T47D (cell line): Measurements from ENCODE around the gene SPATA7.

ENCODE experiments used
- DNase-seq, 2 experiments: peaks; one replicate each; pipeline versions ENCODE4 v3.0.0 to v3.0.0-alpha.2; 2011 to 2012; ENCODE audit warnings: low read depth in 1 of 2, low spot score in 1 of 2
- JUND ChIP-seq: IDR thresholded peaks from 2 replicates; pipeline ENCODE4 v1.6.1; 2012; ENCODE audit warnings: low read depth
- in situ Hi-C: cut with HindIII; loops from 2 replicates; pipeline ENCODE4 v1.10.0; 2016; ENCODE audit warnings: low sequenced_read_pairs, low pct_unique_long_range_greater_than_20kb

The SPATA7 gene

DNA sequence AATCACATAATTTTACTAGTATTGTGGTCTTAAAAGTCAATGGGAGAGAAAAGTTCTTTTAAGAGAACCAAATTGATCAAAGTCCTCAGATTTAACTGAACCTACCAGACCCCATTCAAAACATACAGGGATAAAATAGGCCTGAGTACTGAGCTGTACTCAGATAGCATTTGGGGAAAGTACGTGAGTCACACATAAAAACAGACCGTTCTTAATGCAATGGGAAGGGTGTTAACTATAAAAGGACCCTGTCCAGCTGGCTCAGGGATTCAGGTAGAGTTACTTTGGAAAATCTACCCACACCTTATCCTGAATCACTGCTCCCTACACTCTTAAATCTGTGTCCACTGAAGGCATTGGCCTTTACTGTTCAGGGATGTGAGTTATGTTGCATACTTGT, 91.4 kb downstream of the SPATA7 start:
- in situ Hi-C loops: no loop called here
- TF ChIP-seq JUND: no peak
- no peak for DNase-seq

DNA sequence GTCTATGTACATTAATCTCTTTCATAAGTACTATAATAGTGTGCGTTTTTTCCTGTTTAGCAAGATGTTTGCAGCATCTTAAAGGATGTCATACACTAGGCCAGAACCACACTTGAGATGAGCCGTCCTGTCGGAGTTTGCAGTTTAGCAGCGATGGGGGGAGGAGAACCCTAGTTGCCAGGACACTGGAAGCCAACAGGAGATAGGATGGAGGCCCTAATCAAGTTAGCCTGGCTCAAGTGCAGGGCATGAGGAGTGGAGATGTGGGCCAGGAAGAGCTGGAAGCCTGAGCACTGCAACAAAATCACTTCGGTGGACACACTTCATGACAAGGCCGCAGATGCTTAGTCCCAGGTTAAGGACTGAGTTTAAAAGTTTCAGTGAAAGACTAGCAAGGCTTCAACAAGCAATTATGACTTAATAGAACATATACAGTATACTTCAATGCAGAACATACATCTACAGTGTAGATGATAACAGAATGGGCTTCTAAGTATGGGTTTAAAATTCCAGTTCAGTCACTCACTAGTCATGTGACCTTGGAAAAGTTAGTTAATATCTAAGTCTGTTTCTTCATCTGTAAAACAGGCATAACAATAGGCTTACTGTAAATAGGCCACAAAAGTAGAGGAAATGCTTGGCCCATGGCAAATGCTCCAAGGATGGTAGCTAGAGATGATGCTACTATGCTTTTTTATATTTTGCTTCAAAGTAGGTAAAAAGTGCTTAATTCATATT, 92.2 kb downstream of the SPATA7 start:
- TF ChIP-seq JUND: no peak
- no peak for DNase-seq
- in situ Hi-C loops: no loop called here

DNA sequence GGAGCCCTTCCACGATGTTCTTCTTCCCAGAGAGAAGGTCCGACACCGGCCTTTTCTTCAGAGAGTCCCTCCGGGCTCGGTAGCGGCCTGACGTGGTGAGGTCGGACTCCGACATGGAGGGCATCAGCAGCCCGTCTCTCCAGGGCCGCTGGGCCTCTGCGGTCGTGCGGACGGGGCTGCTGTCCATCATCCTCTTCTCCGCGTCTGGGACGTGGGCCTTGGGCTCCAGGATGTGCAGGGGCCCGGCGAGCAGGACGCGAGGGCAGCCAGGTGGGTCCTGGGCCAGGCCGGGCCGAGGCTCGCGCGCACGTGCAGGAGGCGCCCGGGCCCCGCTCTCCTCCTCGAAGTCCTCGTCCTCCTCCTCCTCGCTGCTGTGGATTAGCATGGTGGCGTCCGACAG, 93.5 kb downstream of the SPATA7 start:
- in situ Hi-C loops: no loop called here
- no peak for DNase-seq
- no peak for TF ChIP-seq JUND

DNA sequence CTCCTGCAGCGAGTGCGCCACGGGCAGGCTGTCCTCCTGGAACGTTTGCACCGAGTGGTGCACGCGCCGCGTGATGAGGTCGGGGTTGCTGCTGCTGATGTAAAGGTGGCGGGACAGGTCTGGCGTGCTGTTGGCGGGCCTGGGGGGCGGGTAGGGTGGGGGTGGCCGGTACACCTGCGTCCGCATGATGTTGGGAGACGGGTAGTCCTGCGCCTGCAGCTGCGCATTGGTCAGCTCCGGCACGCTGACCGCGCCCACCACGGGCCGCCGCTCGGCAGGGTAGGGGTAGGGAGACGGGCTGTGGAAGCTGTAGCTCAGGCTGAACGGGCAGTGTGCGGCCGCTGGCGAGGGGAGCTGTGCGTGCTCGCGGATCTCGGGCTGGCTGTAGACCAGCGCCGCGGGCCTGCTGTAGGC, 94.1 kb downstream of the SPATA7 start:
- no peak for DNase-seq
- no peak for TF ChIP-seq JUND
- in situ Hi-C loops: no loop called here

DNA sequence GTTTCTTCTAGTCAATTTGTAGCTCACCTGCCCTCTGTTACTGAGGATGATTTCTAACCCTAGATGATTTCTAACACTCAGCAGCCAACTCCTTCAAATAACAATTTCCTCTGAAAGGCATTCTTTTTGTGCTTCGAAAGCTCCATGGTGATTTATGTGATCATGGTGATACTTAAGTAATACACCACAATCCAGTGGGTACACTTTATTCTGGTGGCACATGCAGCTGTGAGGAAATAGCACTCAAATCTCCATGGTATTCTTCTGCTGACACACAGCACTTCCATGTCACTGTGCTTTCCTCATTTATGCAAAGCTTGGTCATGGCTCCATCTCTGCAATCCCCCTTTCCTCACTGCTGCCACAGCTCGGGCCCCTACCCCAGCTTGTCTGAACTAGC, 95.6 kb downstream of the SPATA7 start:
- in situ Hi-C loops: no loop called here
- DNase-seq: no peak
- no peak for TF ChIP-seq JUND

DNA sequence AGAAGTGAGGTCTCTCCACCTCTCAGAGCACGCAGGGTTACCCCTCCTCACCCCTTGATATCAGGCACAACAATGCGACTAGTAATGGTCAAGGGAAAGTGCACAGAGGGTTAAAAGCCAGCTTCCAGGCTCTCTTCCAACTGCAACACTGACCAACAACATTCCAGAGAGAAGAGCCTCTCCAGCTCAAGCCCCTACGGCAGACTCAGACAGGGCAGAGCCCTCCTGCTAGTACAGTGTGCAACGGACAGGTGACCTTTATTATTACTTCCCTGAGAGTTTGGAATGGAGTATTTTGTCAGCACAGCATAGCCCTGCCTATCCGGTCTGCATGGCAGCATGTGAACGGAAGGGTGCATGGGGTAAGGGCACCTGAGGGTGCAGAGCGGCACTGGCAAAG, 96.3 kb downstream of the SPATA7 start:
- no peak for TF ChIP-seq JUND
- no peak for DNase-seq
- in situ Hi-C loops: no loop called here

DNA sequence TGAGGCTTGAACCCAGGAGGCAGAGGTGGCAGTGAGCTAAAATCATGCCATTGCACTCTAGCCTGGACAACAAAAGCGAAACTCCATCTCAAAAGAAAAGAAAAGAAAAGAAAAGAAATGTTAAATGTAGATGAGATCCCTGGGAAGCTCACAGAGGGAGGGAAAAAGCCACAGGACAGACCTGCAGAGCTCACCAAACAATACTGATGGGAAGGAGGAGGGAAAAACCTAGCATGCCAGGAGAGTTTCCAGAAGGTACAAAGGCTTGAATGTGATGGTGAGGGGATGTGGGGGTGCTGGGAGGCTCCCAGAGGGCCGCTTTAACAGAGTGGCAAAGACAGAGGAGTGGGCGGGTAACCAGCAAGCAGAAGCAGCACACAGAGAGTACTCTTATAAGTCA, 97.1 kb downstream of the SPATA7 start:
- in situ Hi-C loops: no loop called here
- no peak for TF ChIP-seq JUND
- DNase-seq: no peak
